ENCODE results near the gene RHBDD1. TPM values are rescaled to one million over a fixed set of nuclear protein-coding genes. Genes with fewer than 3 reads are reported as not detected.

Gene RHBDD1
- total and polyA plus RNA-seq, 2 donors (not counting 3 experiments of a cell fraction or from before 2014, with no cell fraction given): 6.8 to 19.4 TPM

DNA sequence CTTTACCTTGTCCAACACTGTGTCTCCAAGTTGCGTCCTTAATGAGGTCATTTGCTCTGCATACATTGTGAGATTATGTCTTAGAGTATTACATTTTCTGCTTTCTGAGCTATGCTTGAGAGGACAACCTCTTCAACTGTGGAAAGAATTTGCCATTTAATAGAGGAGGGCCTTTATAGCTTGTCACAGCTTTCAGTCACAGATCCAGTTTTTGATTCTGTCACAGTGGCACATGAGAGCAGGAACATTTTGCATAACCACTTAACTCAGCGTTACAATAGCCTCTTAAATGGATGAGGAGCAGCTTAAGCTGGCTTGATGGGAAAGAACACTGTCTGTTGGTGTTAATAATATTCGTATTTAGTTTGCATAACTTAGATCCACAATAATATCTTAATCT, 63.0 kb downstream of the RHBDD1 start:
- no peaks in the 10 kb centered on the region for H3K4me1 ChIP-seq (ENCODE audit: control insufficient read depth, extremely low read depth, insufficient read depth, low read length)
- H3K9ac ChIP-seq (replicated peaks; ENCODE audit: extremely low read depth, insufficient read depth, low read length): no peak overlapping the region
- POLR2A ChIA-PET: no interaction called here
- H3K27ac ChIP-seq (ENCODE audit: insufficient read depth, low read depth, low read length): no peak overlapping the region
- no peaks in the 10 kb centered on the region for H3K9me3 ChIP-seq (replicated peaks; ENCODE audit: control insufficient read depth, insufficient read depth, low read length)
- no peaks in the 10 kb centered on the region for H3K79me2 ChIP-seq (ENCODE audit: control insufficient read depth, insufficient read depth, low read length)
- no peak overlapping the region for H3K4me3 ChIP-seq (replicated peaks in 1 of 3; ENCODE audit: insufficient read depth in 1 of 3, low read depth in 1 of 3, low read length in 3 of 3)
- intact Hi-C loops (cut with micrococcal nuclease): no loop called here
- H2AFZ ChIP-seq (ENCODE audit: low read depth, low read length): no peak overlapping the region
- CTCF ChIA-PET: no interaction called here
- no peaks in the 10 kb centered on the region for H3K27me3 ChIP-seq (ENCODE audit: control insufficient read depth in 2 of 2, insufficient read depth in 2 of 2, low read length in 2 of 2)
- FAIRE-seq (no peak), DNase-seq (ENCODE audit: low read depth, low spot score) (no peak)
- BruUV-seq (replicated peaks): no TSS peak
- no peaks in the 10 kb centered on the region for H4K20me1 ChIP-seq (replicated peaks; ENCODE audit: control insufficient read depth, extremely low read depth, insufficient read depth, low read length)
- no peak overlapping the region for H3K4me2 ChIP-seq (ENCODE audit: insufficient read depth, low read length)
- no peak for TF ChIP-seq GATA2 (IDR thresholded peaks at IDR 0.05; ENCODE audit: insufficient read depth, insufficient read length, low read depth, low read length)
- TF ChIP-seq EZH2 (IDR thresholded peaks at IDR 0.05; ENCODE audit: borderline replicate concordance, low read depth, low read length, severe bottlenecking): no peak
- no peak for TF ChIP-seq MYC (IDR thresholded peaks at IDR 0.05; ENCODE audit: low read depth, low read length)
- no peak for TF ChIP-seq POLR2AphosphoS5 (IDR thresholded peaks at IDR 0.05; ENCODE audit: insufficient read depth, low read depth, low read length)
- no peak for TF ChIP-seq POLR2A (IDR thresholded peaks at IDR 0.05; ENCODE audit: low read depth, low read length)
- no peak for TF ChIP-seq JUN (IDR thresholded peaks at IDR 0.05; ENCODE audit: borderline replicate concordance, insufficient read depth, insufficient read length, low read depth)
- TF ChIP-seq FOS (IDR thresholded peaks at IDR 0.05; ENCODE audit: borderline replicate concordance, insufficient read depth, low read length): no peak
- TF ChIP-seq, protein P1, sequence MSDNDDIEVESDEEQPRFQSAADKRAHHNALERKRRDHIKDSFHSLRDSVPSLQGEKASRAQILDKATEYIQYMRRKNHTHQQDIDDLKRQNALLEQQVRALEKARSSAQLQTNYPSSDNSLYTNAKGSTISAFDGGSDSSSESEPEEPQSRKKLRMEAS (IDR thresholded peaks at IDR 0.05; ENCODE audit: insufficient read depth, insufficient read length): no peak
- TF ChIP-seq, protein P2, sequence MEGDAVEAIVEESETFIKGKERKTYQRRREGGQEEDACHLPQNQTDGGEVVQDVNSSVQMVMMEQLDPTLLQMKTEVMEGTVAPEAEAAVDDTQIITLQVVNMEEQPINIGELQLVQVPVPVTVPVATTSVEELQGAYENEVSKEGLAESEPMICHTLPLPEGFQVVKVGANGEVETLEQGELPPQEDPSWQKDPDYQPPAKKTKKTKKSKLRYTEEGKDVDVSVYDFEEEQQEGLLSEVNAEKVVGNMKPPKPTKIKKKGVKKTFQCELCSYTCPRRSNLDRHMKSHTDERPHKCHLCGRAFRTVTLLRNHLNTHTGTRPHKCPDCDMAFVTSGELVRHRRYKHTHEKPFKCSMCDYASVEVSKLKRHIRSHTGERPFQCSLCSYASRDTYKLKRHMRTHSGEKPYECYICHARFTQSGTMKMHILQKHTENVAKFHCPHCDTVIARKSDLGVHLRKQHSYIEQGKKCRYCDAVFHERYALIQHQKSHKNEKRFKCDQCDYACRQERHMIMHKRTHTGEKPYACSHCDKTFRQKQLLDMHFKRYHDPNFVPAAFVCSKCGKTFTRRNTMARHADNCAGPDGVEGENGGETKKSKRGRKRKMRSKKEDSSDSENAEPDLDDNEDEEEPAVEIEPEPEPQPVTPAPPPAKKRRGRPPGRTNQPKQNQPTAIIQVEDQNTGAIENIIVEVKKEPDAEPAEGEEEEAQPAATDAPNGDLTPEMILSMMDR (IDR thresholded peaks at IDR 0.05; ENCODE audit: extremely low read depth in 1 of 2, insufficient read depth in 1 of 2, low read depth in 1 of 2, low read length in 2 of 2): no peak
- H3K36me3 ChIP-seq (ENCODE audit: control insufficient read depth in 2 of 2, extremely low read depth in 1 of 2, insufficient read depth in 2 of 2, low read length in 2 of 2): no peaks in the 10 kb centered on the region
- dilution Hi-C loops (cut with MboI; ENCODE audit: extremely low pct_ligation_motif_present, low sequenced_read_pairs): no loop called here
- H3K9me1 ChIP-seq (replicated peaks; ENCODE audit: control insufficient read depth, extremely low read depth, insufficient read depth, low read length): no peaks in the 10 kb centered on the region
